GM21515 (cell line): ENCODE measurements around the gene ATP11B.

Source experiments
- ATAC-seq: cut with Tn5 transposase; IDR thresholded peaks from one replicate; pipeline ENCODE4 v1.9.1; 2021; ENCODE audit not compliant: unreplicated experiment

Gene ATP11B

DNA sequence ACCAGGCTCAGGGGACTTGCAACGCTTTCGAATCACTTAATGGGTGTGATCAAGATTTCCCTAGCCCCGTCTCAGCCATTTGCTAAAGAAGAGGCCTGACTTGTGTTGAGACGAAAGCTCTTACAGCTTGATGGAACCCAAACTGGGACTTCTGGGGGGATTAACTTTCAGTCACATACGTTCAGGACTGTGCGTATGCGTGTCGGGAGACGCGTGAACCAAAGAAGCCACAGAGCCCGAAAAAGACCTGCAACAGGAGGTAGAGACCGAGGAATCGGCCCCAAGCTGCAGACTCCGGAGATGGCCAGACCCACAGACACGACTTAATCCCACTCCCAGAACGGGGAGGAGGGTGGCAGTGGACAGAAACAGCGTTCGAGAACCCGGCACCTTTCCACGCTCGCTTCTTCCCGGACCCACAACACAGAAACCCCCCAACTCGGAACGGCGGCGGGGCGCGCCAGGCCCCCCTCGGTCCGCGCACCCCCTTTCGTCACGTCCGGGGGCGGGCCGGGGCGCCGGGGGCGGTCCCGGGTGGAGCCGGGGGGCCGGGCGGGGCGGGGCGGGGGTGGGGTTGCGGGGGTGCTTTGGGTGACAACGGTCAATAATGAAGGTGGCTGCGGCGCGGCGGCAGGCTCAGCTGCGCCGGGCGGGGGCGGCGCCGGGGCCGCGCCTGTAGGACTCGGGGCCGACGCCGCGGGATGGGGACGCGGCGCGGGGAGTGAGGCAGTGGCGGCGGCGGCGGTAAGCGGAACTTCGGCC lies at the start of gene ATP11B:
ATP11B (plus strand) TSS at position 604 of the 762 bp plus-strand sequence. CDS start 256 bp downstream, outside the sequence.
- peak; percentile 75 for ATAC-seq

- no peak for ATAC-seq
Measured at GRCh38 chr3:182746959-182747358, 46.3 kb upstream of the ATP11B start.

DNA sequence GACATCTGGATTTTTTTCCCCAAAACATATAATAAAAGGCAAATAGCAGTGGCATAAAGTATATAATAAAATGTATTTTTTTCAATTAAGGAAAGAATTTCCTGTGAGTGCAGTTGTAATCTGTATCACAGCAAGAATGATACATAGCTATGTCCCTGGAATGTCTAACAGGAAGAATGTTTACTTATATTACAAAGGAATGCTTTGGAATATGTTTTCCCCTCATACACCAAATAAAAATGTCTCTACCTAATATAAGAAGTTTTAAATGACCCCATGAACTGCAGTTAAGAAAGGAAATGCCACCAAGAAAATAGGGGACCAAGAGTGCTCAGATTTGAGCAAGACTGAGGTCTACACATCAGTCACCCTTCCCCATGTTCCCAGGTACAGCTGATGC lies 38.0 kb upstream of the ATP11B start:
- ATAC-seq = no peak

DNA sequence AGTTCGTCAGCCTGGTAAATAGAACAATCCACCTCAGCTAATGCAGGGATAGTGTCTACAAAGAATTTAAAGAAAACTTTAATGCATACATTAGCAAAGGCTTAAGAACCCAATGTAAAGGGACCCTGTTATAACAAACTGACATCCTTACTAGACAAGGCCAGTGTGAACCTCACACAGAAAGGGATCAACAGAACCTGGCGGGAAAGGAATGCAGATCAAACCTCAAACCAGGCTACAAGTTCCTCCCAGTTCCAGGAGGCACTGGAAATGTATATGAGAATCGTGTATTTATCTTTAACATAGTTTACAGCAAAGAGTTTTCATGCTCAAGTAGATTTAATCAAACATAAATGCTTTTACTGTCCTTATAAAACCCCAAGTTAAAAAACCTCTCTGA lies 37.6 kb upstream of the ATP11B start:
- no peak for ATAC-seq

DNA sequence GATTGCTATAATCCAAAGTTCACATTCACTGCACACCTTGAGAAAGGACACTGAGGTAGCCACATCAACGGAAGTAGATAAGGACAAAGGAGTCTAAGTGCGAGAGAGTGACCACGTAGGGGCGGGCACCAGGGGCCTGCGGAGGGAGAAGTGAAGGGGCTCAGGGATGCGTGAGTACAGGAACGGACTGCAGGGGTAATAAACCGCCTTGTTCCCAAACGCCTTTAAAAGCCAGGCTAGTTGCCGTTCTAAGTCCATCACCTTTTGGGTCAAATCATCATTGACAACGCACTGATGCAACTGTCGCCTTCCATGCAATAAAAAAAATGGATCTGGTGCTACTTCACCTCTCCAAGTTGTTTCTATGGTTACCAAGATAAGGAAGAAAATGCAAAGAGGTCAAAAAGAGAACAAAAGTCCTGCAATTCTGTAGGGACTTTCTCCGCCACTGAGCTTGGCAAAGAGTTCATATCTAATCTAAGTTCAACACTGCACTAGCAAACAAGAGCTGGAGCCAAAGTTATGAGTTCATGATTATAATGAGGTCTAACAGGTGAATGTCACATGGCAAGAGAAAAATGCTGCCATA lies 32.6 kb upstream of the ATP11B start:
- ATAC-seq = no peak

DNA sequence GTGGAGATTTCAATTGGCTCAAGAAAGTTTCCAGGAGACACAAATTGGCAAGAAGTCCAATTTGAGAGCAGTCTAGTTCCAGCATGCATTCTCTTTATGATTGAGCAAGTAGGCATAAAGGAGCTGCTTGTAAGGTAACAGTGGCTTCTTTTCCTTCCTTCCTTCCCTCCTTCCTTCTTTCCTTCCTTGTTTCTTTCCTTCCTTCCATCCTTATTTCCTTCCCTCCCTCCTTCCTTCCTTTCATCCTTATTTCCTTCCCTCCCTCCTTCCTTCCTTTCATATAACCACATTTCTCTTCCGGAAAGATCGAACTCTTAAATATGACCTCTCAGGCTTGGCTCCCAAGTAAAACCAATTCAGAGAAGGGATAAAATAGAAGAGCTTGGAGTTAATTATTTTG lies 29.4 kb upstream of the ATP11B start:
- ATAC-seq = no peak

- ATAC-seq = no peak
Measured at GRCh38 chr3:182765287-182765686, 28.0 kb upstream of the ATP11B start.

DNA sequence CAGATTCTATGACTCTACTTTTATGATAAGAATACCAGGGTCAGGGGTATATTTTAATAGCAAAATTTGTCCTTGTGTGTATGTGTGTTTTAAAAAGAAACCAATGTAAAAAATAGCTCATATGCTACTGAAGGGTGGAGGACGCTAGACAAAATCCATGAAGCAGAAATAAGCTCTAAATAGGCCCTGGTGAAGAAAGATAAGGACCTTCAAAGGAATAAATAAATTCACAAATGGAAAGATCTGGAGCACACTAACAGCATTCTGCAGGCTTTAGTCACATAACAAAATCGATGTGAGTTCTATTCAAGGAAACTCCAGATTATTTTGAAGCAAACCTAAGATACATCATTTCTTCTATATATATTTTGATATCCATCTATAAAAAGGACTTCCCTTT lies 27.2 kb upstream of the ATP11B start:
- no peak for ATAC-seq

DNA sequence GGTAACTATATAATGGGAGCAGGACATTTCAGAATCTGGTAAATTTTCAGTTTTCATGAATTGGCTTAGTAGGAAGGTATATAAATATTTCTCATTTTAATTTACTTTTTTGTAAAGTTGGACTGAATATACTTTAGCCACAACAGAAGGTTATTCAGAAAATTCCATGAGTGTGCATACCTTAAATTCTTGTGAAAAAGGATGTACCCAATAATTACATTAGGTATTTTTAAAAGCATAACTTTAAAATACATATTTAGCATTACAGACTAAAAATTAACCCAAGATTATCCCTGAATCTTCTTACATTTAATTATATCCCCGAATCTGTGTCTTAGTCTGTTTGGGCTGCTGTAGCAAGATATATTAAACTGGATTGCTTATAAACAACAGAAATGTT lies 24.9 kb upstream of the ATP11B start:
- no peak for ATAC-seq

DNA sequence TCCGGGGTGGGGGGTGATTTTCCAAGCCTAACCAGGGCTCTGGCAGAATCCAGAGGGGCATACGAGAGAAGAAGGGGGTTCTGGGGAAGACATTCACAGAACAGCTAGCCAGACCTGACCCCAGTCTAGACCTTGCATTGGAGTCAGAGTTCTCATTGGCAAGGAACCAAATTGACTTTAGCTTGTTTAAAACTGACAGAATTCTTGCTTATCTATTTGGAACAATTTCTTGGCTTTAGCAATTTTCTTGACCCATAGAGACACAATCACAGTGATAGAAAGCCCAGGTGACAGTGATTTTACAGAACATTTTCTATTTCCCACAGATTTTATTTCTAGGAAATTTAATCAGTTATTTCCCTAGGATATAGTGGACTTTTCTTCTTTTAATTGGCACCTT lies 23.6 kb upstream of the ATP11B start:
- ATAC-seq = no peak

DNA sequence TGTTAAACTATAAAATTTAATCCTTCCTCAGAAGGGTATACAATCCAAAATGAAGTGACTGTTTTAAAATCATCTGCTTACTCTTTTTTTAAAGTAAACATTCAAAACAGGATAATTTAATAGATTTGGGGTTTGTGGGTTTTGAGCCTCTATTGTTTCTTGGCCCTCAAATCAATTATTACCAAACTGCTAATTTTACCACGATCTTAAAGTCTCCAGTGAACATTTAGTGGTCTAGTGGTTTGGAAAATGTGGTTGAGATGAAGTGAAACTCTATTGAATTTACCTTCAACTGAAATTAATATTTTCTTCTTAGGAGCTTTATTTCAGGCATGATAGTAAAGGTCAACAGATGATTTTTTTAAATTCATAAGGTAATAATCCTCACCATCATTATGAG lies 11.2 kb upstream of the ATP11B start:
- ATAC-seq = no peak

GRCh38 chr3:182783106-182783505 lies 10.2 kb upstream of the ATP11B start:
- no peak for ATAC-seq

GRCh38 chr3:182784542-182784941 lies 8.8 kb upstream of the ATP11B start:
- no peak for ATAC-seq

DNA sequence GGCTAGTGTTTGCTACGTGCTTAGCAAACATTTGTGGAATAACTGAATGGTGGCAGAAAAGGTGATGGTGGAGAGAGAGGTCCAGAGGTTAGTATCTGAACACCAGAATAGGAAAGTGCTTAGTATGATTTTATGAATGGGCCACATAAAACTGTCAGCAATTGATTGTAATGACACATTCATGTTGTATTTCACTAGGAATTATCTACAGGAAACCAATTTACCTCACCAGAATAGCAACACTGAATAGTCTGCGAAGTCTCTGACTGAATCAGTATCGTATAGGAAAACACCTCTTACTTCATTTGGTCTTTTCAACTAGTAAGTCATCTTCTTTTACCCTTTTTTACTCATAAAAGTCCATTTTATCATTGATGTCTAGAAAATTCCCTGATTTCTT lies 8.2 kb upstream of the ATP11B start:
- no peak for ATAC-seq

GRCh38 chr3:182785756-182786155 lies 7.5 kb upstream of the ATP11B start:
- ATAC-seq = no peak

- no peak for ATAC-seq
Measured at GRCh38 chr3:182786564-182787196, 6.6 kb upstream of the ATP11B start.

DNA sequence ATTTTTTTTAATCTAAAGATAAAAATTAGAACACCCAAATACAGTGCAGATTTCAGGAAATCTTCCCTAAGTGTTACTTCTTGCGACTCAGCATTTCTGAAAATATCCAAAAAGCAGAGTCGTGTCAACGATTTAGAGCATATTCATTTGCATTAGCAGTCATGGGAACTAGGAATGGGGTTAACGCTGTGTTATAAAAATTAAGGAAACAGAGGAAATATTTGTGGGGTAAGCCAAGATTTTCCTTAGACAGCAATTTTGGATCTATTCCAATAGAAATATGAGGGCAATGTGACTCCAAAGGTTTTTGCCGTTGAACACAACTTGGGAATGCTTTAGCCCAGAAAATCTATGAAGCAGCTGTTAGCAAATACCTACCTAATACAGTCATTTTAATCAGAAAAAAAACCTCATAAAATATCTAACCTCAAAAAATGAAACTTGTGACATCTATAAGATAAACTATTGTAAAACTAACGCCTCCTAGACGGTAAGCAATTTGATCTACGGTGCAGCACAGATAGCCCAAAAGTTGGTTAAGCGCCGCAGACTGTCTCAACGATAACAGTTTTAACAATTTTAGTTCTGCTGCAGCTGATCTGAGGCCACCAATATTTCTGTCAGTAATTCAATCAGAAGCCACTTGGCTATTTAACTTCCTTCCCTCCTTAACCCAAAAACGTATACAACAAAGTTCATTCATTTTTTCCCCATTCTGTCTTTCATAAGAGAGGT lies 5.8 kb upstream of the ATP11B start:
- no peak for ATAC-seq

DNA sequence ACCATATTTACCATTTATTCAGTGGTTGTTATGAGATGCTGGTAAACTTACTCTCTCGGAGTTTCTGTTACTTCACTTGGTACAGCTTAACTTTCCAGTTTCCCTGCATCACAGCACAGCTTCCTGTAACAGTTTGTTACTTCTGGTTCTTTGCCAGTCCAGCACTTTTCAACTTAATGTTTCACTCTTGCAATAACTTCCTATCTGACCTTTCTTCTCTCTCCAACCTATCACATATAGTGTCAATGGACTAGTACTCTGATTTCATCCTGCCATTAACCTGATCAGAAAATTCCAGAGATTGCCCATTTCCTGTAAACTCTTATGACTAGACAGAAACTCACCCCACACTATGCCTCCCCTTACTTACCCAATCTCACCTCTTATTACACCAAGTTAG lies 3.9 kb upstream of the ATP11B start:
- no peak for ATAC-seq

DNA sequence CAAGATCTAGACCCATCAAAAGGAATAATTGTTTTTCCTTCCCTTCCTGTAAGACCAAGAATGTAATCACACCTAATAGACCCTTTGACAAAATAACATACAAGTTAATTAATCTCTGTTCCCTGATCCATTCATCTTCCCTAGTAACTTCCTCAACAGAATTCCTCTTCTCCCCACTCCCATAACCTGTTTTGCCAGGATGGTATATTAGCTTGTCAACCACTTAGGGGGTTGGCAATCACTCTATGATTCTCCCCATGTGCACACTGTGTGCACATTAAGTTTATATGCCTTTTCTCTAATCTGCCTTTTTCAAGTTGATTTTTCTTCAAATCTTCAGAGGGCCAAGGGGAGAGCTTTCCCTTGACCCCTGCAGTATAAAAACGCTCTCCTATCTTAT lies 2.7 kb upstream of the ATP11B start:
- ATAC-seq = no peak

DNA sequence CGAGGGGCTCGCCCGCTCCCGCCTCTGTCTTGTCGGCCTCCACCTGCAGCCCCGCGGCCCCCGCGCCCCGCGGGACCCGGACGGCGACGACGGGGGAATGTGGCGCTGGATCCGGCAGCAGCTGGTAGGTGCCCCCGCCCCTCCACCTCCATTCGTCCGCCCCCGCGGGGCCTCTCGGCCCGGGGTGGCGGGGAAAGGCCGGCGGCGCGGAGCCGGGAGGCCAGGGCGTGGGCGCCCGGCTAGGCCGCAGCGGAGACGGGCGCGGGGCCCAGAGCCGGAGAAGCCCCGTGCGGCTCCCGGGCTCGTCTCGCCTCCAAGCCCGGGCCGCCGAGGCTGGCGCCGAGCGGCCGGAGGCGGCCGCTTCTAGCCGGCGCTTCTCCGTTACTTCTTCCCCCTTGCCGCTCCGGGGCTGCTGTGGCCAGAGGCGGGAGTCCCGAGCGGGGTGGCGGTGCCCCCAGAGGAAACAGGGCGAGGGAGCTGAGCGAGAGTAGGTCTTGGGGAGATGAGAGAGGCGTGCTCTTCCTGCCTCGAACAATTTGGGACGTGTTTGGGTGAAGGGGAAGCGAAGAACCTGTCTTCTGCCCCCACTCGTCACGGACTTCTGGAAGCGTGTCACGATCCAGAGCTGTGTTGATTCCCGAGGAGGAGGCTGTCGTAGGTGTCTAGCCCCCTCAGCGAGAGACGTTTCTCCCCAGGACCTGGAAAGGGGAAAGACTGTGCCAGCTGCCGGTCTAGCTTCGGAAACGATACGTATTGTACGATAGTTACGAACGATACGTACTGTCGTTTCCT lies 555 bp downstream of the ATP11B start:
- ATAC-seq = peak; percentile 38
